Breast epithelium (tissue), 3 donors: ENCODE data around the gene SACM1L.

Experiments
- CTCF ChIP-seq, 3 donors: fragments of 450-650 bp; IDR thresholded peaks; one replicate each; pipeline ENCODE4 v1.5.1; 2016 to 2017; ENCODE audit warnings: antibody characterized with exemption in 3 of 3, mild to moderate bottlenecking in 3 of 3, moderate library complexity in 3 of 3
- POLR2A ChIP-seq: fragments of 450-650 bp; IDR thresholded peaks from one replicate; pipeline ENCODE4 v1.6.1; 2016; ENCODE audit warnings: antibody characterized with exemption, mild to moderate bottlenecking, moderate library complexity

- TF ChIP-seq CTCF (IDR thresholded peaks at IDR 0.05) (no peak), POLR2A (no peak)
These were observed 2.6 kb downstream of the SACM1L start for GRCh38 chr3:45691842-45692241.
